ENCODE measurements around the gene PPP1R9A. TPM values are rescaled to one million over a fixed set of nuclear protein-coding genes. Genes with fewer than 3 reads are reported as not detected.
A peak's percentile ranks its signal among the peaks of the same experiment; 100 is the strongest.

Gene PPP1R9A
- total RNA-seq, 1 donor = under 0.01 TPM

GRCh38 chr7:95238252-95238943 lies 331.0 kb downstream of the PPP1R9A start:
- DNase-seq (ENCODE audit: low read depth) = no peak
- TF ChIP-seq CTCF (IDR thresholded peaks at IDR 0.05; ENCODE audit: insufficient read depth, low read depth, low read length) = no peak
- peak overlapping the region; percentile 15 for H3K4me3 ChIP-seq (ENCODE audit: low read depth, low read length)

- TF ChIP-seq CTCF (IDR thresholded peaks at IDR 0.05; ENCODE audit: insufficient read depth, low read depth, low read length) = no peak
- DNase-seq (ENCODE audit: low read depth) = no peak
- no peak overlapping the region for H3K4me3 ChIP-seq (ENCODE audit: low read depth, low read length)
Measured at GRCh38 chr7:95240921-95241320, 333.5 kb downstream of the PPP1R9A start.

- H3K4me3 ChIP-seq (ENCODE audit: low read depth, low read length) = no peak overlapping the region
- TF ChIP-seq CTCF (IDR thresholded peaks at IDR 0.05; ENCODE audit: insufficient read depth, low read depth, low read length) = no peak
- DNase-seq (ENCODE audit: low read depth) = no peak
Measured at GRCh38 chr7:95242266-95242665, 334.9 kb downstream of the PPP1R9A start.

GRCh38 chr7:95244616-95245015 lies 337.2 kb downstream of the PPP1R9A start:
- no peak for DNase-seq (ENCODE audit: low read depth)
- H3K4me3 ChIP-seq (ENCODE audit: low read depth, low read length) = no peak overlapping the region
- TF ChIP-seq CTCF (IDR thresholded peaks at IDR 0.05; ENCODE audit: insufficient read depth, low read depth, low read length) = no peak

GRCh38 chr7:95245828-95246500 lies 338.6 kb downstream of the PPP1R9A start:
- H3K4me3 ChIP-seq (ENCODE audit: low read depth, low read length) = no peak overlapping the region
- TF ChIP-seq CTCF (IDR thresholded peaks at IDR 0.05; ENCODE audit: insufficient read depth, low read depth, low read length) = no peak
- no peak for DNase-seq (ENCODE audit: low read depth)

- no peak overlapping the region for H3K4me3 ChIP-seq (ENCODE audit: low read depth, low read length)
- TF ChIP-seq CTCF (IDR thresholded peaks at IDR 0.05; ENCODE audit: insufficient read depth, low read depth, low read length) = peak; percentile 81
Measured at GRCh38 chr7:95246831-95247370, 339.5 kb downstream of the PPP1R9A start.

More at GRCh38 chr7:95246831-95247370, 339.5 kb downstream of the PPP1R9A start:
- DNase-seq (ENCODE audit: low read depth) = peak; percentile 75

Measured in fibroblast of villous mesenchyme (primary cell).